Stimulated activated CD4-positive, alpha-beta T cell treated with anti-CD3 and anti-CD28 coated beads, Interleukin-2, amount 100 ng/mL, for 24 hours (primary cell): Measurements from ENCODE around the gene SMTNL2.

ENCODE experiments used
- DNase-seq, 2 donors: peaks; one replicate each; pipeline ENCODE4 v3.0.0-alpha.2; 2020

Gene SMTNL2

GRCh38 chr17:4584101-4584916 lies at the start of gene SMTNL2:
SMTNL2 (plus strand) TSS chr17:4584529; CDS start chr17:4584606, 77 bp downstream.
- peak in 1 of 2 donors; percentile 40 for DNase-seq

GRCh38 chr17:4534928-4535666 lies 49.2 kb upstream of the SMTNL2 start:
- peak in 1 of 2 donors; percentile 33 for DNase-seq

DNA sequence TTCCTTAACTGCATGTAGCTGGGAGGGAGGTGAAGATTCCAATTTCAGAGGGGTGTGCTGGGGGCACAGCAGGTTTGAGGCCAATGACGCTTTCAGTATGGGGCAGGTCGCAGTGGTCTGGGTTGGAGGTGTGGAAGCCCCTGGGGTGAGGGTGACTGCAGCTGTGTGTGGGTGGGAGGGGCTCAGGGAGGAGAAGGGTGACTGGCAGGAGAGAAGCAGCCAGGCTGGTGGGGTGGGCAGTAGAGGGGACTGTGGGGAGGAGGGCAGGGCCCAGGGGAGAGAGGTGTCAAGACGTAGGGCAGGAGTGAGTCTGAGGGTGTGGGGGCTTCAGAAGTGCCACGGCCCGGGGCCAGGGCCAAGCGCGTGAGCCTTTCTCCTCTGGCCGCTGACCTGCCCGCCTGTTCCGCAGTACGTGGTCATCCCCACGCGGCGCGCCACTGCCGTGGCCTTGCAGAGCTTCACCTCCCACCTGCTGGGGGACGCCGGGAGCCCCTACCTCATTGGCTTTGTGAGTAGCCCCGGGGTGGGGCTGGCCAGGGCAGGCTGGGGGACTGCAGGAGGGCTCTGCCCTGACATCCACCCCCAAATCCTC lies 48.6 kb upstream of the SMTNL2 start:
- peak in 1 of 2 donors; percentile 26 for DNase-seq

DNA sequence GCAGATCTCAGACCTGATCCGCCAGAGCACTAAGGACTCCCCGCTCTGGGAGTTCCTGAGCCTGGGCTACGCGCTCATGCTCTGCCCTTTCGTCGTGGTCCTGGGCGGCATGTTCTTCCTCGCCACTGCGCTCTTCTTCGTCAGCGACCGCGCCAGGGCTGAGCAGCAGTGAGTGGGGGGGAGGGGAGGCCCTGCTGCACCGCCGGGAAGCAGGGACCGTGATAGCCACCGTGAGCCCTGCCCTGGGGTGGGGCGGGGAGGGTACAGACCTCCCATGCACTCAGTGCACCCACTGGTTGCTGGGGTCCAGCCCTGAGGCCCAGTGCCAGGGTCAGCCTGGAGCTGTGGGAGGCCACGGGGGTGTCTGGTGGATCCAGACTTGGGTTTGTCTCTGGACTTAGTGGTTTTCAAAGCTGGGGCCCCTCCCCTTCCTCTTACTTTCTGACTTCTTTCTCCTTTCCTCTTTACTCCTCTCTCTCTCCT lies 48.0 kb upstream of the SMTNL2 start:
- no peak for DNase-seq

- DNase-seq, result no peak
These were observed 47.5 kb upstream of the SMTNL2 start for GRCh38 chr17:4536742-4537411.

- DNase-seq, result no peak
These were observed 46.7 kb upstream of the SMTNL2 start for GRCh38 chr17:4537451-4538235.

DNA sequence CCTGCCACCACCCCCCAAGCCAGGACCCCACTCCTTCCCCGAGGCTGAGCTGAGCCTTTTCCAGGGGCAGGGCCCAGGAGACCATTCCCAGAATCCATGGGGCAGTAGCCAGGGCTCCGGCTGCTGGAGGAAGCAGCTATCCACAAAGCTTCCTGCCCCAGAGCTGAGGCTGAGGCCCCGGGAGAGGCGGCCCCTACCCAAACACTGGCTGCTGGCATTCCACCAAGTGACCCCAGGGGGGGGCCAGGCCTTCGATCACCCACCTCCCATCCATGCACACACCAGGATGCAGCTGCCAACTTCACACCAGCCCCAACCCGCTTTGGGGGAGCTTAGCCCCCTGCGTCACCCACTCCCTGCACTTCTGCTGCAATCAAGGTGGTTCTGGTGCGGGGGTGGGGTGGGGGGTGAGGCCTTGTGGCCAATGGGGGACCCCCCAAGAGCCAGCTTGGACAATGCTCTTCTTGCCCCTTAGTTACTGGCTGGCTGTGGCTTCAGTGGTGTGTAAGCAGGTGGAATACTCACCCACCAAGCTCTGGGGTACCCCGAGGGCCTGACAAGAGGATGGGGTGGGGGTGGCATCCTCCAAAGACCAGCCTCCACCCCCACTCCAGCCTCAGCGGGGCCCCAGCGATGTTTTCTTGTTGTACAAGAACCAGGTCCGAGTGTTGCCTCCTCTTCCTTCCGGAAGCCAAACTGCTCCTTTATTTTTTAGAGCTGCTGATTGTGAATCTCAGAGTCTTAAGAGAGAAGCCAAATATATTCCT lies 45.9 kb upstream of the SMTNL2 start:
- DNase-seq, result no peak

- DNase-seq, result no peak
These were observed 45.3 kb upstream of the SMTNL2 start for GRCh38 chr17:4539025-4539424.

- DNase-seq, result no peak
These were observed 44.6 kb upstream of the SMTNL2 start for GRCh38 chr17:4539576-4540223.

DNA sequence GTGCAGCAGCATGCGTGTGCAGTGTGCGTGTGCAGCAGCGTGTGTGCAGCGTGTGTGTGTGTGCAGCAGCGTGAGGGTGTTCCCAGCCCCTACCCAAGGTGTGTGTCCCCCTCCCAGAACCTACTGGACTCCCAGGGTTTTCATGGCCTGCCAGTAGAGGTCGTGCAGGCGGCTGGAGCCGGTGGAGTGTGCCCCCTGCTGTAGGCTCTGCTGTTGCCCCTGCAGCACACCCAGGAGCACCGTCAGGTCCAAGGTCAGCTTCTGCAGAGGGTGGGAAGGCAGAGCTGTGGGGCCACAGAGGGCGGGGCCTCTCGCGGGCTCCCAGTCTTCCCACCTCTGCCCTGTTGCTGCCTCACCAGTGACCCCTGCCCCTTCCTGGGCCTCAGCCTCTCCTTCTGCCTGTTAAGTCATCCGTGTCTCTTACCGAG lies 44.1 kb upstream of the SMTNL2 start:
- DNase-seq, result no peak

DNA sequence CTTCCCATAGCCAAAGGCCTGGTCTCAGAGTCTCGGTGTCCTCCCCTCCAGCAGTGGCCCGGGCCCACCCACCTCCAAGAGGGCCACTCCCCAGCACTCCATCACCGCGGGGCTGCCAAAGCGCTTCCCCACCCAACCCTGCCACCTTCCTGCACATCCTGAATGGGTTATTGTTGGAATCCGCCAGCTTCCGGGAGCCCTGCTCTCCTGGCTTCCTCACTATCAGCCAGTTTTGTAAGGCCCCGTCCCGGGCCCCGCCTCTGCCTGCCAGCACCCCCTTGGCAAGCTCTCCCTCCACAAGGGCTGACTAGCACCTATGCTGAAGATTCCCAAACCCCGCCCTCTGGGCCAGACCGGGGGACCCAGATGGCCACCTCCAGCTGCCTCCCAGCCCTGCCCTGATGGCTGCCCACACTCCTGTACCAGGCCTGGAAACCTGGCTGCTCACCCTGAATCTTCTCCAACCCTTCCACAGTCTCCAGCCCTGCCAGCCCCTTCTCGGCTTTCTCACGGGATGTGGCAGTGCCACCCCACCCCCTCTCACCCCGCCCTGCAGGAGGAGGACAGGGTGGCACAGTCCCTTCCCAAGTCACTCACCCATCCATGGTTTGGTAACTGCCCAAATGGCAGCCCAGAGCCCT lies 43.5 kb upstream of the SMTNL2 start:
- no peak for DNase-seq

GRCh38 chr17:4541328-4542002 lies 42.9 kb upstream of the SMTNL2 start:
- DNase-seq, result no peak

- no peak for DNase-seq
These were observed 42.2 kb upstream of the SMTNL2 start for GRCh38 chr17:4542003-4542725.

GRCh38 chr17:4542726-4543191 lies 41.6 kb upstream of the SMTNL2 start:
- no peak for DNase-seq

GRCh38 chr17:4543557-4544026 lies 40.7 kb upstream of the SMTNL2 start:
- no peak for DNase-seq

DNA sequence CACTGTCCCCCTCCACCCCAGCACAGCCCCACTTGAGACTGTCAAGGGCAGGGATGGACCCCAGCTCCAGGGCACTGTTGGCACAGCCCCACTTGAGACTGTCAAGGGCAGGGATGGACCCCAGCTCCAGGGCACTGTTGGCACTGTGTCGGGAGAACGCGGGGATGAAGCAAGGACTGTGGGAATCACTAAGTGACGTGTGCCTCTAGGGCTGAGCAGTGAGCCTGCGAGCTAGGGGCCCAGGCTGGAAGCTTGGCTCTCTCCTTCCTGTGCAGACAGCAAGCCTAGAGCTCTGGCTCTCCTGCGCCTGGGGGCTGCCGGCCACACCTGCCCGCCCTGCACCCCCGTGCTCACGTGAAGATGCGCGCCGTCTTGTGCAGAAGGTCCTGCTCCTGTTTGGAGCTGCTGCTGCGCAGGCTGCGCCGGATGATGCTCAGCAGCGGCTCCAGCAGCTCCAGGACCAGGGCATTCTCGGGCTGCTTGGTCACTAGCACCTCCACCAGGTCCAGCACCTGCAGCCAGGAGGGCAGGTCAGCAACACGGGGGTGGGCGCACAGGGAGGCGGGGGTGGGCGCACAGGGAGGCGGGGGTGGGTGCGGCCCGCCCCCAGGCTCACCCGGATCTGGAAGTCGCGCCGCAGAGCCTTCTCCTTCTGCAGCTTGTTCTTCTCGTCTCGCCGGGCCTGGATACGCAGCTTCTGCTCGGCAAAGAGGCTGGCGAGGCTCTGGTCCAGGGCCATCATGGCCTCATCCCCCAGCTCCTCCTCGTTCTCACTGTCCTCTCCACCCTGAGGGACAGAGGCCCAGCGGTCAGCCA lies 40.0 kb upstream of the SMTNL2 start:
- DNase-seq, result no peak

- no peak for DNase-seq
These were observed 39.4 kb upstream of the SMTNL2 start for GRCh38 chr17:4544951-4545216.
